Measurements from ENCODE around the gene BRD1. TPM values are rescaled to one million over a fixed set of nuclear protein-coding genes. Genes with fewer than 3 reads are reported as not detected.

Gene BRD1
- total and polyA plus RNA-seq, 9 of the 15 experiments (the other 6 are each of a cell fraction or from before 2014, with no cell fraction given): 0.42 to 17.6 (median 5.5) TPM

DNA sequence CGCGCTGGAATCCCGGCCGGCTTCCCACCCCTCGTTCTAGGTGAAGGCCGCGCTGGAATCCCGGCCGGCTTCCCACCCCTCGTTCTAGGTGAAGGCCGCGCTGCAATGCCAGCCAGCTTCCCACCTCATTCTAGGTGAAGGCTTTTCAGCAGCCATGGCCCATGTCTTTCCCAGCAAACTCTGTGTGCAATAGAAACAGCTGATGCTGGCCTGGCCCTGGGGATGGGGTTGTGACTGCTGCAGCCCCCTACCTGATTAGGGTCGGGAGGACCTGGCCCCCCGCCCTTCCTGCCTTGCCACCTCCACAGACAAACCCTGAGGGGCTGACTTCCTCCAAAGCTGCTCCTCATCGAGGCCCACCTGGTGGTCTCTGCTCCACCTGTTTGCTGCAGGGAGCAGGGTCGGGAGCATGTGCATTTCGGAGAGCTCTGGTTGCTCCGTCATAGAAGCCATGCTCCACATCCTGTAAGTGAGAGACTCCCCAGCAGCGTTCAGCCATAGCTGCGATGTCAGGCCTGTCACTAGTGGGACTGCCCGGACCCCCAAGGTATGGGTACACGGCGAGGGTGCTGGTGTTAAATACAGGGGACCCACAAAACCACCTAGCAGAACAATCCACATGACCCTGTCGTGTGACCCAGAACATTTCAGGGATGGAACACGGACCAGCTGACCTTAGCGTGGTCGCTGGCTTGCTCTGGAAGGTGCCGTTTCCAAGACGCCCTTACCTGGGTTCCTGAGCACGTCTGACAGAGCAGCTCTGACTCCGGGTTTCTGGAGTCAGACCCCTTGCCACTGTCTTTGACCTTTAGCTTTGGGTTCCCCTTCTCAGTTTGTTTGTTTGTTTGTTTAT, 29.3 kb upstream of the BRD1 start:
- ChIA-PET CTCF (ENCODE audit: low intra/inter-chr PET ratio) (no interaction called here), POLR2A (interaction anchor here (0.6 to 2.2 kb wide), 3 partner anchors 15 to 143 kb away, joined by 3 to 6 read pairs (median 3); no protein-coding TSS in a partner anchor)
- no TSS peak for BruUV-seq (replicated peaks)
- Histone ChIP-seq H3K4me1 (replicated peaks in 1 of 2; ENCODE audit: control insufficient read depth in 2 of 2, insufficient read depth in 2 of 2, low read length in 2 of 2) (peaks cover 11 to 41% of the 10 kb centered on the region in 2 experiments; a peak in 4 of 5 replicates), H2AFZ (ENCODE audit: low read depth, low read length) (no peak overlapping the region), H3K9me1 (ENCODE audit: control insufficient read depth, insufficient read depth, low read length) (peaks cover 4% of the 10 kb centered on the region), H3K27me3 (ENCODE audit: control insufficient read depth in 2 of 2, insufficient read depth in 2 of 2, low read length in 2 of 2) (no peaks in the 10 kb centered on the region), H3K9ac (ENCODE audit: insufficient read depth in 1 of 2, low read depth in 2 of 2, low read length in 2 of 2) (peak overlapping the region in 1 of 2 experiments; percentile 60; a peak in 2 of 4 replicates), H4K20me1 (replicated peaks; ENCODE audit: control insufficient read depth, insufficient read depth, low read length) (peaks cover 13% of the 10 kb centered on the region), H3K4me2 (ENCODE audit: insufficient read depth, low read length) (no peak overlapping the region), H3K4me3 (no peak overlapping the region), H3K36me3 (ENCODE audit: control insufficient read depth, insufficient read depth, low read length) (peaks cover 17% of the 10 kb centered on the region; the same call in 2 of the 3 replicates), H3K27ac (ENCODE audit: extremely low read depth, low read depth, low read length) (no peak overlapping the region), H3K9me3 (replicated peaks; ENCODE audit: control insufficient read depth, insufficient read depth, low read depth, low read length) (no peaks in the 10 kb centered on the region), H3K79me2 (ENCODE audit: control insufficient read depth, insufficient read depth, low read length) (peaks cover 72% of the 10 kb centered on the region)
- WGBS (ENCODE audit: insufficient coverage, low coverage, missing lambda C conversion rate): 84% methylated on average over 17 of the region's 31 CpGs
- FAIRE-seq (no peak), DNase-seq (ENCODE audit: extremely low read depth in 1 of 4, low spot score in 3 of 4) (no peak), ATAC-seq (no peak)
- intact Hi-C loops (cut with micrococcal nuclease): no loop called here
- in situ Hi-C loops (cut with MboI): no loop called here
- TF ChIP-seq ASH1L (IDR thresholded peaks at IDR 0.05; ENCODE audit: borderline replicate concordance, low read depth, partially characterized antibody): no peak
- TF ChIP-seq, protein P1, sequence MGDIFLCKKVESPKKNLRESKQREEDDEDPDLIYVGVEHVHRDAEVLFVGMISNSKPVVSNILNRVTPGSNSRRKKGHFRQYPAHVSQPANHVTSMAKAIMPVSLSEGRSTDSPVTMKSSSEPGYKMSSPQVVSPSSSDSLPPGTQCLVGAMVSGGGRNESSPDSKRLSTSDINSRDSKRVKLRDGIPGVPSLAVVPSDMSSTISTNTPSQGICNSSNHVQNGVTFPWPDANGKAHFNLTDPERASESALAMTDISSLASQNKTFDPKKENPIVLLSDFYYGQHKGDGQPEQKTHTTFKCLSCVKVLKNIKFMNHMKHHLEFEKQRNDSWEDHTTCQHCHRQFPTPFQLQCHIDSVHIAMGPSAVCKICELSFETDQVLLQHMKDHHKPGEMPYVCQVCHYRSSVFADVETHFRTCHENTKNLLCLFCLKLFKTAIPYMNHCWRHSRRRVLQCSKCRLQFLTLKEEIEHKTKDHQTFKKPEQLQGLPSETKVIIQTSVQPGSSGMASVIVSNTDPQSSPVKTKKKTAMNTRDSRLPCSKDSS (IDR thresholded peaks at IDR 0.05; ENCODE audit: low read depth, partially characterized antibody): no peak
- no peak for TF ChIP-seq PREB (CRISPR knock-in tag; IDR thresholded peaks at IDR 0.05)
- no peak for TF ChIP-seq STAT5A (IDR thresholded peaks at IDR 0.05; ENCODE audit: borderline replicate concordance, low read length)
- TF ChIP-seq REST (IDR thresholded peaks at IDR 0.05; ENCODE audit: borderline replicate concordance): no peak
- no peak for TF ChIP-seq REST (CRISPR knock-in tag; IDR thresholded peaks at IDR 0.05; ENCODE audit: low read depth)
- no peak for TF ChIP-seq NFE2 (IDR thresholded peaks at IDR 0.05; ENCODE audit: low read depth)
- TF ChIP-seq ZBTB8A (IDR thresholded peaks at IDR 0.05; ENCODE audit: partially characterized antibody): no peak

Measured in K562 (cell line).